Measurements from ENCODE around the gene AK5. TPM values are rescaled to one million over a fixed set of nuclear protein-coding genes. Genes with fewer than 3 reads are reported as not detected.

AK5 gene
- total and polyA plus RNA-seq, 9 donors, result 0.45 to 3.5 (median 0.82) TPM; not detected in 2

DNA sequence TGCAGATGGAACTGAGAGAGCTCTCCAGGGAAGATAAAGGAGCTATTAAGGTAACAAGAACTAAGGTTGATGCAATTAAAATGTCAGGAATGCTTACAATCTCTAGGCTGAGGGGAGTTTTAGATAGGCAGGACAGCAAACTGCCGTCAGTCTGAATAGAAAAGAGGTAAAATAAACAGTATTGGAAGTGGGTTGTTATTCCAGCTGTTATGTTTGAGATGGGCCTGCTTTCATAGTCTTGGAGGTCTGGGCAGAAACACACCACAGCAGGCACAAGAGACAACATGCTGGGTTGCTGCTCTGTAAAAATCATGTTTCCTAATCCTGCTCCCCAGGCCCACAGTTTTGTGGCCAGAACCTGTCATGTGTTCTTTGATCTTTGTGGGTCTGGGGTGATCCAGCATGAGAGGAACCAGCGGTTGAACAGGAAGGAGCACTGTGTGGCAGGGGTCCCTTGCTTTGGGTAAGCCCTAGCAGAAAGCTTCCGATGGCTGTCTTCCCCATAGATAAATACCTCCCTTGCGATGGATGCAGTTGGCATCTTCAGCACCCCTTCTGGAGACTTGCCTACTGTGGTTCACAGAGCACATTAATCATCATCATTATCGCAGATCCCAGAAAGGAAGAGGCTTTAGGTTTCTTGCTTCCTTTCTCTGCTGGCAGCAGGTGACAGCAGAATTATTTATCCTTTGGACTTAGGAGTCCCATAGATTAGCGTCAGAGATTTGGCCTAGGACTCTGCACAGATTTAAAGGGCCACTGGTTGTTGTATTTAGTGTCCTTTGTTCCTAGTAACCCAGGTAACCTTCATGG is 97.1 kb downstream of the AK5 start:
- TF ChIP-seq, protein P1, sequence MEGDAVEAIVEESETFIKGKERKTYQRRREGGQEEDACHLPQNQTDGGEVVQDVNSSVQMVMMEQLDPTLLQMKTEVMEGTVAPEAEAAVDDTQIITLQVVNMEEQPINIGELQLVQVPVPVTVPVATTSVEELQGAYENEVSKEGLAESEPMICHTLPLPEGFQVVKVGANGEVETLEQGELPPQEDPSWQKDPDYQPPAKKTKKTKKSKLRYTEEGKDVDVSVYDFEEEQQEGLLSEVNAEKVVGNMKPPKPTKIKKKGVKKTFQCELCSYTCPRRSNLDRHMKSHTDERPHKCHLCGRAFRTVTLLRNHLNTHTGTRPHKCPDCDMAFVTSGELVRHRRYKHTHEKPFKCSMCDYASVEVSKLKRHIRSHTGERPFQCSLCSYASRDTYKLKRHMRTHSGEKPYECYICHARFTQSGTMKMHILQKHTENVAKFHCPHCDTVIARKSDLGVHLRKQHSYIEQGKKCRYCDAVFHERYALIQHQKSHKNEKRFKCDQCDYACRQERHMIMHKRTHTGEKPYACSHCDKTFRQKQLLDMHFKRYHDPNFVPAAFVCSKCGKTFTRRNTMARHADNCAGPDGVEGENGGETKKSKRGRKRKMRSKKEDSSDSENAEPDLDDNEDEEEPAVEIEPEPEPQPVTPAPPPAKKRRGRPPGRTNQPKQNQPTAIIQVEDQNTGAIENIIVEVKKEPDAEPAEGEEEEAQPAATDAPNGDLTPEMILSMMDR (IDR thresholded peaks at IDR 0.05), result no peak
- TF ChIP-seq POLR2A (IDR thresholded peaks at IDR 0.05) (no peak), EP300 (IDR thresholded peaks at IDR 0.05) (no peak)

DNA sequence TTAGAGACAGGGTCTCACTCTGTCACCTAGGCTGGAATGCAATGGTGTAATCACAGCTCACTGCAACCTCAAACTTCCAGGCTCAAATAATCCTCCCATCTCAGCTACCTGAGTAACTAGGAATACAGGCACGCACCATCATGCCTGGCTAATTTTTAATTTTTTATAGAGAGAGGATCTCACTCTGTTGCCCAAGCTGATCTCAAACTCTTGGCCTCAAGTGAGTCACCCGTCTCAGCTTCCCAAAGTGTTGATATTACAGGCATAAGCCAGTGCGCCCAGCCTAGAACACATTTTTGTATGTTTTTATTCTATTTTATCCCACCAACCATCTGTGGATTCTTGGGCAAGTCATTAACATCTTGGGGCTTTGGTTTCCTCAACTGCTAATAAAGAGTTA is 100.5 kb downstream of the AK5 start:
- DNase-seq, result no peak
- intact Hi-C loops (cut with DNase I), result no loop called here
- TF ChIP-seq, protein P1 (IDR thresholded peaks at IDR 0.05), result no peak
- TF ChIP-seq EP300 (IDR thresholded peaks at IDR 0.05) (no peak), POLR2A (IDR thresholded peaks at IDR 0.05) (no peak)
- WGBS, 3 donors, result 85 to 95% (median 93%) methylated on average over 3 of the region's 3 CpGs
- no peaks in the 10 kb centered on the region for H3K9me3 ChIP-seq
- H3K27me3 ChIP-seq, result no peaks in the 10 kb centered on the region
- H3K4me1 ChIP-seq (ENCODE audit: insufficient read depth), result no peaks in the 10 kb centered on the region
- H3K4me3 ChIP-seq, result no peak overlapping the region
- no peak overlapping the region for H3K27ac ChIP-seq
- no peaks in the 10 kb centered on the region for H3K36me3 ChIP-seq

More for the DNA sequence above, 97.1 kb downstream of the AK5 start:
- Histone ChIP-seq H3K36me3 (no peaks in the 10 kb centered on the region), H3K27me3 (no peaks in the 10 kb centered on the region), H3K4me1 (ENCODE audit: insufficient read depth) (no peaks in the 10 kb centered on the region), H3K4me3 (no peak overlapping the region), H3K9me3 (no peaks in the 10 kb centered on the region), H3K27ac (no peak overlapping the region)
- WGBS, 3 donors, result 37 to 40% (median 37%) methylated on average over 6 of the region's 6 CpGs
- DNase-seq, result no peak
- intact Hi-C loops (cut with DNase I), result no loop called here

DNA sequence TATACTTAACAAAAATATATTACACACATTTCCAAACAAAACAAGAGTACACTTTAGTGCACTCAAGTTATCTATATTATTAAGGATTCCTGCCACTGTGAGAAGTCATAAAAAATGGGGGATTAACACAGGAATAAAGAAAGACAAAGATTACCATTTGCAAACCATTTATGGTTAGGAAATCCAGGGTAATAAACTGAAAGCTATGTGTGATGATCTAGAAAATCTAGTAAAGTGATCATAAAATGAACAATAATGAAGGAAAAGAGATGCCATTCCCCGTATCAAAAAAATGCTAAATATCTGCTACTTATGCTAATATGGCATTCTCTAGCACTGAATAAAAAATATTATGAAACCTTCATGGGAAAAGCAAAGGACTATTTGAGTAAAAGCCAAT is 101.4 kb downstream of the AK5 start:
- no peak overlapping the region for H3K27ac ChIP-seq
- no peak for TF ChIP-seq POLR2A (IDR thresholded peaks at IDR 0.05)
- TF ChIP-seq EP300 (IDR thresholded peaks at IDR 0.05), result no peak
- TF ChIP-seq, protein P1 (IDR thresholded peaks at IDR 0.05), result no peak
- H3K4me1 ChIP-seq (ENCODE audit: insufficient read depth), result no peaks in the 10 kb centered on the region
- DNase-seq, result no peak
- H3K36me3 ChIP-seq, result no peaks in the 10 kb centered on the region
- intact Hi-C loops (cut with DNase I), result no loop called here
- H3K4me3 ChIP-seq, result no peak overlapping the region
- H3K9me3 ChIP-seq, result no peaks in the 10 kb centered on the region
- no peaks in the 10 kb centered on the region for H3K27me3 ChIP-seq
- WGBS, 3 donors, result 50 to 64% (median 63%) methylated on average over 1 of the region's 1 CpG

DNA sequence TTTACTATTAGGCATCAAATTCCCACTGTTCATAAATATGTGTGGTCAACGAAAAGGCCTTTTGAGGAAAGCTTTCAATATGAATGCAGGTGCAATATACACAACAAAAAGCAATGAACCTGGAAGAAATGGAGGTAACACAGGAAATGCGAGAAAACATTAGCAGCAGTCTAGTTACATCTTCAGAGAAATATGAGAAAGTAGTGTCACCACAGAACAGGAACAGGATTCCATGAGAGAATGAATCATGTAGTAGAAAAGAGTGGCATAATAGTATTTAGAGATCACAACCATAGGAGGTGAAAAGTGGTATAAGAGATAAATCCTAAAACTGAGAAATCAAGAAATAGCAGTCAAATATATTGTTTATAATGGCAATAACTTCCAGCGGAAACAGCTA is 103.7 kb downstream of the AK5 start:
- no peaks in the 10 kb centered on the region for H3K9me3 ChIP-seq
- intact Hi-C loops (cut with DNase I), result no loop called here
- no peak overlapping the region for H3K27ac ChIP-seq
- H3K36me3 ChIP-seq, result no peaks in the 10 kb centered on the region
- no peaks in the 10 kb centered on the region for H3K27me3 ChIP-seq
- no peak overlapping the region for H3K4me3 ChIP-seq
- no peaks in the 10 kb centered on the region for H3K4me1 ChIP-seq (ENCODE audit: insufficient read depth)
- DNase-seq, result no peak
- TF ChIP-seq, protein P1 (IDR thresholded peaks at IDR 0.05), result no peak
- TF ChIP-seq POLR2A (IDR thresholded peaks at IDR 0.05) (no peak), EP300 (IDR thresholded peaks at IDR 0.05) (no peak)
- WGBS, 3 donors, result 89 to 91% (median 90%) methylated on average over 3 of the region's 3 CpGs

All from ovary (tissue), 9 donors.